22Rv1 (cell line): ENCODE data around the gene DDX56.

Experiments used
- ZFX ChIP-seq: fragments of 450-650 bp; IDR thresholded peaks from 2 replicates; pipeline ENCODE4 v1.6.1; 2017; ENCODE audit warnings: antibody characterized with exemption, borderline replicate concordance
- TF ChIP-seq, protein P1 (sequence below): fragments of 450-650 bp; IDR thresholded peaks from 2 replicates; pipeline ENCODE4 v1.5.1; 2017; ENCODE audit warnings: mild to moderate bottlenecking

- TF ChIP-seq, protein P1, sequence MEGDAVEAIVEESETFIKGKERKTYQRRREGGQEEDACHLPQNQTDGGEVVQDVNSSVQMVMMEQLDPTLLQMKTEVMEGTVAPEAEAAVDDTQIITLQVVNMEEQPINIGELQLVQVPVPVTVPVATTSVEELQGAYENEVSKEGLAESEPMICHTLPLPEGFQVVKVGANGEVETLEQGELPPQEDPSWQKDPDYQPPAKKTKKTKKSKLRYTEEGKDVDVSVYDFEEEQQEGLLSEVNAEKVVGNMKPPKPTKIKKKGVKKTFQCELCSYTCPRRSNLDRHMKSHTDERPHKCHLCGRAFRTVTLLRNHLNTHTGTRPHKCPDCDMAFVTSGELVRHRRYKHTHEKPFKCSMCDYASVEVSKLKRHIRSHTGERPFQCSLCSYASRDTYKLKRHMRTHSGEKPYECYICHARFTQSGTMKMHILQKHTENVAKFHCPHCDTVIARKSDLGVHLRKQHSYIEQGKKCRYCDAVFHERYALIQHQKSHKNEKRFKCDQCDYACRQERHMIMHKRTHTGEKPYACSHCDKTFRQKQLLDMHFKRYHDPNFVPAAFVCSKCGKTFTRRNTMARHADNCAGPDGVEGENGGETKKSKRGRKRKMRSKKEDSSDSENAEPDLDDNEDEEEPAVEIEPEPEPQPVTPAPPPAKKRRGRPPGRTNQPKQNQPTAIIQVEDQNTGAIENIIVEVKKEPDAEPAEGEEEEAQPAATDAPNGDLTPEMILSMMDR: no peak
- no peak for TF ChIP-seq ZFX
Observed at GRCh38 chr7:44608916-44609648, 35.4 kb upstream of the DDX56 start.
